Endothelial cell of umbilical vein (primary cell): ENCODE data around the gene SYNE1.

Source experiments
- CTCF ChIP-seq, 2 donors: IDR thresholded peaks; 1 replicate in 1 of 2; 2 replicates in 1 of 2; pipeline ENCODE4 v1.5.1; 2011; ENCODE audit warnings: low read length in 2 of 2, mild to moderate bottlenecking in 2 of 2, moderate library complexity in 2 of 2, control low read depth in 1 of 2, inconsistent platforms in 1 of 2, low read depth in 1 of 2; ENCODE audit not compliant: insufficient read depth in 1 of 2; ENCODE audit errors: extremely low read depth in 1 of 2
- EZH2 ChIP-seq: IDR thresholded peaks from 2 replicates; pipeline ENCODE4 v1.6.1; 2012; ENCODE audit warnings: borderline replicate concordance, low read depth, mild to moderate bottlenecking, moderate library complexity, low read length, inconsistent platforms; ENCODE audit not compliant: severe bottlenecking
- FOS ChIP-seq: IDR thresholded peaks from 2 replicates; pipeline ENCODE4 v1.6.1; 2011; ENCODE audit warnings: mild to moderate bottlenecking, low read length, moderate library complexity, borderline replicate concordance; ENCODE audit not compliant: insufficient read depth
- GATA2 ChIP-seq: IDR thresholded peaks from 2 replicates; pipeline ENCODE4 v1.7.0; 2011; ENCODE audit warnings: low read depth, mild to moderate bottlenecking, moderate library complexity, mixed read lengths, low read length; ENCODE audit not compliant: insufficient read length, insufficient read depth
- JUN ChIP-seq: IDR thresholded peaks from 2 replicates; pipeline ENCODE4 v1.6.1; 2011; ENCODE audit warnings: borderline replicate concordance, low read depth; ENCODE audit not compliant: insufficient read length, insufficient read depth
- MYC ChIP-seq: IDR thresholded peaks from one replicate; pipeline ENCODE4 v1.6.1; 2011; ENCODE audit warnings: mild to moderate bottlenecking, low read depth, low read length
- POLR2A ChIP-seq: IDR thresholded peaks from 2 replicates; pipeline ENCODE4 v1.6.1; 2012; ENCODE audit warnings: low read depth, mild to moderate bottlenecking, control low read depth, low read length
- POLR2AphosphoS5 ChIP-seq: IDR thresholded peaks from 2 replicates; pipeline ENCODE4 v1.6.1; 2012; ENCODE audit warnings: low read depth, mild to moderate bottlenecking, control low read depth, low read length, moderate library complexity; ENCODE audit not compliant: insufficient read depth
- TF ChIP-seq, protein P1 (sequence below): IDR thresholded peaks from 2 replicates; pipeline ENCODE4 v1.6.1; 2011; ENCODE audit not compliant: insufficient read depth, insufficient read length

- no peak for TF ChIP-seq CTCF (IDR thresholded peaks at IDR 0.05; ENCODE audit: extremely low read depth in 1 of 2, insufficient read depth in 1 of 2, low read depth in 1 of 2, low read length in 2 of 2)
- no peak for TF ChIP-seq POLR2A
- TF ChIP-seq EZH2 = no peak
- TF ChIP-seq FOS = no peak
- TF ChIP-seq, protein P1, sequence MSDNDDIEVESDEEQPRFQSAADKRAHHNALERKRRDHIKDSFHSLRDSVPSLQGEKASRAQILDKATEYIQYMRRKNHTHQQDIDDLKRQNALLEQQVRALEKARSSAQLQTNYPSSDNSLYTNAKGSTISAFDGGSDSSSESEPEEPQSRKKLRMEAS = no peak
- no peak for TF ChIP-seq POLR2AphosphoS5
- no peak for TF ChIP-seq JUN
- TF ChIP-seq GATA2 = no peak
- no peak for TF ChIP-seq MYC
These were observed 331.5 kb downstream of the SYNE1 start for GRCh38 chr6:152305672-152306071.
